Spleen (tissue), 7 donors: Measurements from ENCODE around the gene ZNF665.

Experiments used
- POLR2A ChIP-seq, 3 donors: fragments of 450-650 bp; IDR thresholded peaks; one replicate each; pipeline ENCODE4 v1.5.1; 2017; ENCODE audit warnings: antibody characterized with exemption in 3 of 3, mild to moderate bottlenecking in 1 of 3
- POLR2AphosphoS5 ChIP-seq, 3 donors: sonication (generic); formaldehyde crosslinking; IDR thresholded peaks; one replicate each; pipeline ENCODE4 v1.5.1; 2017; ENCODE audit warnings: antibody characterized with exemption in 3 of 3
- TF ChIP-seq, protein P1 (sequence below), 11 experiments: fragments of 200-600 bp in 7 of 11; fragments of 450-650 bp in 4 of 11; sonication (generic) in 4 of 11; IDR thresholded peaks in 8 of 11; conservative IDR thresholded peaks in 3 of 11; 1 replicate in 7 of 11; 2 replicates in 4 of 11; pipeline versions ENCODE4 v1.4.0 to v1.8.0; 2016 to 2021; ENCODE audit warnings: antibody characterized with exemption in 11 of 11, inconsistent platforms in 4 of 11, mild to moderate bottlenecking in 1 of 11
- donor health status: DM: no; HTN: no; CAD: no; lungs with moderate emphysema.
- donor health status: DM: no; HTN: no; CAD: no.
- donor health status: DM: no; HTN: no; CAD: no.

DNA sequence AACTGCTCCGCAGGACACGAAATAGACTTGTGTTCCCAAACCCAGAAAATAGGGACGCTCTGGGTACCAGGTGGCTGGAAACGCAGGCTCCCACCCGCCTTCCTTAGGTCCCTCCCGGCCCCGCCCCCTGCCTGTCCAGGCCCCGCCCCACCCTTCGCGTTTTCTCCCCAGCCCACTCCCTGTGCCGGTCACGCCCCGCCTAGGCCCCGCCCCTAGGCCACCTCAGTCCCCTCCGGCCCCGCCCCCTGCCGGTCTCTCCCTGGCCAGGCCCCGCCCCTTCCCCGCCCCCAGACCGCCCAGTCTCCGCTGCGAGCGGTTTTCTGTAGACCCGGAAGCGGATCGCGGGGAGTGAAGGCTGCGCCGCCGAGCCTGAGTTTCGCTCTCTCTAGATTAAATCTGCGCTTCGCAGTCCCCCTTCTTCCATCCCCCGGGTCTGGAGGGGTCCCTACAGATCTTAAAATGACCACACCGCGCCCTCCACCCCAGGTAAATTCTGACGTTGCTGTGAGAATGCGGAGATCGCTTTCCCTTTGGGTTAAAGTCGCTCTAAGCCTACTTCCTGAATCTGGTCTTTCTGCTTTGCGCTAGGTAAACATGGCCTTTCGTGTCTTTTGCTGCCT is 3.7 kb upstream of the ZNF665 start:
- TF ChIP-seq, protein P1, sequence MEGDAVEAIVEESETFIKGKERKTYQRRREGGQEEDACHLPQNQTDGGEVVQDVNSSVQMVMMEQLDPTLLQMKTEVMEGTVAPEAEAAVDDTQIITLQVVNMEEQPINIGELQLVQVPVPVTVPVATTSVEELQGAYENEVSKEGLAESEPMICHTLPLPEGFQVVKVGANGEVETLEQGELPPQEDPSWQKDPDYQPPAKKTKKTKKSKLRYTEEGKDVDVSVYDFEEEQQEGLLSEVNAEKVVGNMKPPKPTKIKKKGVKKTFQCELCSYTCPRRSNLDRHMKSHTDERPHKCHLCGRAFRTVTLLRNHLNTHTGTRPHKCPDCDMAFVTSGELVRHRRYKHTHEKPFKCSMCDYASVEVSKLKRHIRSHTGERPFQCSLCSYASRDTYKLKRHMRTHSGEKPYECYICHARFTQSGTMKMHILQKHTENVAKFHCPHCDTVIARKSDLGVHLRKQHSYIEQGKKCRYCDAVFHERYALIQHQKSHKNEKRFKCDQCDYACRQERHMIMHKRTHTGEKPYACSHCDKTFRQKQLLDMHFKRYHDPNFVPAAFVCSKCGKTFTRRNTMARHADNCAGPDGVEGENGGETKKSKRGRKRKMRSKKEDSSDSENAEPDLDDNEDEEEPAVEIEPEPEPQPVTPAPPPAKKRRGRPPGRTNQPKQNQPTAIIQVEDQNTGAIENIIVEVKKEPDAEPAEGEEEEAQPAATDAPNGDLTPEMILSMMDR (IDR thresholded peaks at IDR 0.05 in 8 of 11, conservative IDR thresholded peaks at IDR 0.05 in 3 of 11) = peak in 2 of 11 experiments; percentile 9 to 12
- TF ChIP-seq POLR2A (IDR thresholded peaks at IDR 0.05) = peak in 1 of 3 donors; percentile 64
- TF ChIP-seq POLR2AphosphoS5 (IDR thresholded peaks at IDR 0.05) = peak; percentile 81 to 93 (median 89)
